A549 (cell line): ENCODE data around the gene MRPL2. TPM values are rescaled to one million over a fixed set of nuclear protein-coding genes. Genes with fewer than 3 reads are reported as not detected.

Source experiments
- ATAC-seq, 2 experiments: fragments of 200-7000 bp in 1 of 2; fragments of >200 bp in 1 of 2; cut with Nextera tagmentation in 1 of 2; cut with Tn5 transposase in 1 of 2; 3 replicates each; pipeline versions ENCODE4 v1.8.0 to v1.9.1; 2018 to 2020; ENCODE audit warnings: mild to moderate bottlenecking in 1 of 2, moderate library complexity in 1 of 2
- CTCF ChIA-PET: fragments of 300-600 bp; sonication (Branson Sonifier 250); formaldehyde crosslinking; extraction: SDS; loops from one replicate; lab custom pipeline; 2021; ENCODE audit warnings: antibody characterized with exemption, inconsistent platforms; lab: Yijun Ruan, JAX
- POLR2A ChIA-PET: fragments of 350-600 bp; formaldehyde crosslinking; extraction: SDS; loops from one replicate; lab custom pipeline; 2021; ENCODE audit warnings: antibody characterized with exemption, inconsistent platforms; lab: Yijun Ruan, JAX
- DNase-seq, 2 experiments: peaks; one replicate each; pipeline versions ENCODE4 v3.0.0 to v3.0.0-alpha.2; 2011 to 2016; ENCODE audit warnings: low read depth in 1 of 2, low spot score in 1 of 2
- FAIRE-seq: peaks from 2 replicates; lab custom pipeline; 2011; peaks lifted over from hg19 to GRCh38; lab: Jason Lieb, UNC
- H3K27ac ChIP-seq, 2 experiments: fragments of >200 bp; sonication (Bioruptor Twin); formaldehyde crosslinking; 3 replicates each; pipeline ENCODE4 v1.5.1; 2016 to 2017
- H3K4me1 ChIP-seq: fragments of >200 bp; sonication (Bioruptor Twin); formaldehyde crosslinking; 3 replicates; pipeline ENCODE4 v1.6.1; 2016
- H3K4me2 ChIP-seq: fragments of >200 bp; sonication (Bioruptor Twin); formaldehyde crosslinking; 3 replicates; pipeline ENCODE4 v1.6.1; 2016
- H3K4me3 ChIP-seq: fragments of >200 bp; sonication (Bioruptor Twin); formaldehyde crosslinking; 3 replicates; pipeline ENCODE4 v1.5.1; 2016
- H3K9me3 ChIP-seq: fragments of >200 bp; sonication (Bioruptor Twin); formaldehyde crosslinking; 3 replicates; pipeline ENCODE4 v1.6.1; 2016
- CHD4 ChIP-seq: fragments of 200-600 bp; sonication (generic); IDR thresholded peaks from 2 replicates; pipeline ENCODE4 v1.6.1; 2016; ENCODE audit warnings: antibody characterized with exemption, mild to moderate bottlenecking, borderline replicate concordance
- E2F6 ChIP-seq: IDR thresholded peaks from 2 replicates; pipeline ENCODE4 v1.6.1; 2012; ENCODE audit warnings: low read depth, borderline replicate concordance
- ELK1 ChIP-seq: fragments of 150-350 bp; IDR thresholded peaks from 2 replicates; pipeline ENCODE4 v1.6.1; 2014; ENCODE audit warnings: low read depth, mild to moderate bottlenecking, low read length
- FOXS1 ChIP-seq: fragments of 250-450 bp; sonication (Bioruptor Pico); IDR thresholded peaks from 2 replicates; pipeline ENCODE4 v1.5.0; 2020; ENCODE audit warnings: mild to moderate bottlenecking, moderate library complexity
- JUN ChIP-seq, 2 experiments: fragments of >200 bp; sonication (Bioruptor Twin); formaldehyde crosslinking; IDR thresholded peaks; 2 replicates in 1 of 2; 3 replicates in 1 of 2; pipeline ENCODE4 v1.6.1; 2016 to 2017
- JUNB ChIP-seq: fragments of >200 bp; sonication (Bioruptor Twin); formaldehyde crosslinking; IDR thresholded peaks from 2 replicates; pipeline ENCODE4 v1.6.1; 2016
- KDM5A ChIP-seq: fragments of 200-600 bp; sonication (generic); IDR thresholded peaks from 2 replicates; pipeline ENCODE4 v1.6.1; 2016; ENCODE audit warnings: antibody characterized with exemption, mild to moderate bottlenecking
- MAFK ChIP-seq: fragments of 450-650 bp; IDR thresholded peaks from 2 replicates; pipeline ENCODE4 v1.6.1; 2014; ENCODE audit not compliant: partially characterized antibody
- MAZ ChIP-seq: fragments of 150-350 bp; IDR thresholded peaks from 2 replicates; pipeline ENCODE4 v1.6.1; 2014; ENCODE audit warnings: antibody characterized with exemption, low read depth, low read length, borderline replicate concordance
- NFE2L2 ChIP-seq: fragments of 150-350 bp; conservative IDR thresholded peaks from 2 replicates; pipeline ENCODE4 v1.6.1; 2014; ENCODE audit warnings: low read length
- RARB ChIP-seq: fragments of 250-450 bp; sonication (Bioruptor Pico); IDR thresholded peaks from 2 replicates; pipeline ENCODE4 v1.8.0; 2021; ENCODE audit warnings: mild to moderate bottlenecking, moderate library complexity
- SMC3 ChIP-seq: fragments of >200 bp; sonication (Bioruptor Twin); formaldehyde crosslinking; IDR thresholded peaks from 3 replicates; pipeline ENCODE4 v1.6.1; 2018; ENCODE audit warnings: inconsistent platforms
- ZC3H11A ChIP-seq: fragments of 450-650 bp; IDR thresholded peaks from 2 replicates; pipeline ENCODE4 v1.6.1; 2014; ENCODE audit warnings: antibody characterized with exemption, mild to moderate bottlenecking
- WGBS: methylation state at CpG from one replicate; pipeline ENCODE4 v1.1.6; 2017; ENCODE audit errors: missing lambda C conversion rate; 5-methylcytosine and 5-hydroxymethylcytosine counted together
- polyA plus RNA-seq, 4 experiments: library from polyadenylated mRNA; depleted of rRNA in 3 of 4; stranded (reverse); fragments of >200 nt; fragmentation: RNase III in 1 of 4; extraction: RNeasy Plus Mini Kit Qiagen cat#74134 plus additional on column Dnase treatment in 1 of 4; gene quantifications; 2 replicates in 3 of 4; 3 replicates in 1 of 4; pipeline ENCODE4 v1.2.3, GENCODE V29; 2011 to 2017
- TF ChIP-seq, protein P1 (sequence below): IDR thresholded peaks from 2 replicates; pipeline ENCODE4 v1.6.1; 2012
- TF ChIP-seq, protein P2 (sequence below): fragments of 450-650 bp; IDR thresholded peaks from 2 replicates; pipeline ENCODE4 v1.6.1; 2014; ENCODE audit warnings: antibody characterized with exemption

Gene MRPL2
- polyA plus RNA-seq, 2 of the 4 experiments (the other 2 are of a cell fraction): 33.7 to 51.9 TPM

GRCh38 chr6:43101497-43101896 is 42.3 kb upstream of the MRPL2 start:
- POLR2A ChIA-PET: no interaction called here
- 53% methylated on average over 4 of the region's 4 CpGs for WGBS
- no peak for FAIRE-seq

GRCh38 chr6:43097502-43097901 is 38.3 kb upstream of the MRPL2 start:
- Histone ChIP-seq H3K9me3 (no peaks in the 10 kb centered on the region), H3K4me1 (no peaks in the 10 kb centered on the region), H3K27ac (no peak overlapping the region), H3K4me3 (no peak overlapping the region), H3K4me2 (no peak overlapping the region)
- no peak for FAIRE-seq
- ATAC-seq: no peak
- TF ChIP-seq ZC3H11A (no peak), ELK1 (no peak), MAZ (no peak), KDM5A (no peak), NFE2L2 (no peak), RARB (CRISPR knock-in tag) (no peak), FOXS1 (CRISPR knock-in tag) (no peak)
- TF ChIP-seq, protein P1, sequence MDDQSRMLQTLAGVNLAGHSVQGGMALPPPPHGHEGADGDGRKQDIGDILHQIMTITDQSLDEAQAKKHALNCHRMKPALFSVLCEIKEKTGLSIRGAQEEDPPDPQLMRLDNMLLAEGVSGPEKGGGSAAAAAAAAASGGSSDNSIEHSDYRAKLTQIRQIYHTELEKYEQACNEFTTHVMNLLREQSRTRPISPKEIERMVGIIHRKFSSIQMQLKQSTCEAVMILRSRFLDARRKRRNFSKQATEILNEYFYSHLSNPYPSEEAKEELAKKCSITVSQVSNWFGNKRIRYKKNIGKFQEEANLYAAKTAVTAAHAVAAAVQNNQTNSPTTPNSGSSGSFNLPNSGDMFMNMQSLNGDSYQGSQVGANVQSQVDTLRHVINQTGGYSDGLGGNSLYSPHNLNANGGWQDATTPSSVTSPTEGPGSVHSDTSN: no peak
- TF ChIP-seq, protein P2, sequence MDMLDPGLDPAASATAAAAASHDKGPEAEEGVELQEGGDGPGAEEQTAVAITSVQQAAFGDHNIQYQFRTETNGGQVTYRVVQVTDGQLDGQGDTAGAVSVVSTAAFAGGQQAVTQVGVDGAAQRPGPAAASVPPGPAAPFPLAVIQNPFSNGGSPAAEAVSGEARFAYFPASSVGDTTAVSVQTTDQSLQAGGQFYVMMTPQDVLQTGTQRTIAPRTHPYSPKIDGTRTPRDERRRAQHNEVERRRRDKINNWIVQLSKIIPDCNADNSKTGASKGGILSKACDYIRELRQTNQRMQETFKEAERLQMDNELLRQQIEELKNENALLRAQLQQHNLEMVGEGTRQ: no peak
- no peak for DNase-seq
- ChIA-PET POLR2A (no interaction called here), CTCF (interaction anchor here (0.6 to 1.2 kb wide), 3 partner anchors 26 to 60 kb away, joined by 3 to 4 read pairs (median 3); no protein-coding TSS in a partner anchor)
- WGBS: 86% methylated on average over 4 of the region's 4 CpGs

More at GRCh38 chr6:43101497-43101896, 42.3 kb upstream of the MRPL2 start:
- TF ChIP-seq E2F6: no peak
- TF ChIP-seq CHD4: no peak
- TF ChIP-seq MAFK: peak; percentile 94
- TF ChIP-seq JUN (IDR thresholded peaks at IDR 0.05): no peak
- TF ChIP-seq, protein P1: no peak
- CTCF ChIA-PET: interaction anchor here (0.7 kb wide), 1 partner anchor 160 kb away, joined by 4 read pairs; no protein-coding TSS in a partner anchor
- no peak overlapping the region for H3K4me2 ChIP-seq
- no peak overlapping the region for H3K27ac ChIP-seq
- H3K9me3 ChIP-seq: no peaks in the 10 kb centered on the region
- no peaks in the 10 kb centered on the region for H3K4me1 ChIP-seq
- DNase-seq (no peak), ATAC-seq (no peak)
- H3K4me3 ChIP-seq: no peak overlapping the region

- no peak overlapping the region for H3K4me2 ChIP-seq
- no peaks in the 10 kb centered on the region for H3K4me1 ChIP-seq
- WGBS: 66% methylated on average over 5 of the region's 5 CpGs
- DNase-seq (no peak), ATAC-seq (no peak), FAIRE-seq (no peak)
- H3K4me3 ChIP-seq: no peak overlapping the region
- CTCF ChIA-PET: interaction anchor here (0.7 to 2.0 kb wide), 4 partner anchors 13 to 61 kb away, joined by 3 to 4 read pairs (median 3); no protein-coding TSS in a partner anchor
- H3K9me3 ChIP-seq: no peaks in the 10 kb centered on the region
- no peak overlapping the region for H3K27ac ChIP-seq
- TF ChIP-seq JUNB (no peak), MAFK (no peak), SMC3 (no peak)
- POLR2A ChIA-PET: no interaction called here
These were observed 37.9 kb upstream of the MRPL2 start for GRCh38 chr6:43097098-43097489.
